Loucy (cell line): ENCODE data around the gene CPVL.

Source experiments
- H2AFZ ChIP-seq: fragments of 200-600 bp; sonication (generic); 2 replicates; pipeline ENCODE4 v1.6.0; 2016; ENCODE audit warnings: antibody characterized with exemption, mild to moderate bottlenecking, low read length, moderate library complexity
- H3F3A ChIP-seq: fragments of 200-600 bp; 2 replicates; pipeline ENCODE4 v1.6.0; 2016; ENCODE audit warnings: antibody characterized with exemption, low read depth, mild to moderate bottlenecking
- H3K27me3 ChIP-seq: fragments of 200-600 bp; sonication (generic); 2 replicates; pipeline ENCODE4 v1.6.1; 2014; ENCODE audit warnings: low read length, mild to moderate bottlenecking; ENCODE audit not compliant: insufficient read depth, poor library complexity, severe bottlenecking
- H3K36me3 ChIP-seq: fragments of 200-600 bp; sonication (generic); 2 replicates; pipeline ENCODE4 v1.6.1; 2016; ENCODE audit warnings: low read length; ENCODE audit not compliant: insufficient read depth
- H3K4me1 ChIP-seq: fragments of 200-600 bp; sonication (generic); 2 replicates; pipeline ENCODE4 v1.5.1; 2014; ENCODE audit warnings: low read length, mild to moderate bottlenecking; ENCODE audit not compliant: insufficient read depth, poor library complexity, severe bottlenecking
- H3K4me2 ChIP-seq: fragments of 200-600 bp; sonication (generic); 2 replicates; pipeline ENCODE4 v1.6.0; 2014; ENCODE audit warnings: antibody characterized with exemption, low read length, low read depth, mild to moderate bottlenecking; ENCODE audit not compliant: poor library complexity, severe bottlenecking
- H3K4me3 ChIP-seq: fragments of 200-600 bp; sonication (generic); 2 replicates; pipeline ENCODE4 v1.5.1; 2014; ENCODE audit warnings: low read length, mild to moderate bottlenecking, mixed read lengths; ENCODE audit not compliant: poor library complexity, severe bottlenecking
- H3K79me2 ChIP-seq: fragments of 200-600 bp; sonication (generic); 2 replicates; pipeline ENCODE4 v1.6.1; 2014; ENCODE audit warnings: low read length; ENCODE audit not compliant: insufficient read depth
- H3K9ac ChIP-seq: fragments of 200-600 bp; sonication (generic); 2 replicates; pipeline ENCODE4 v1.6.0; 2014; ENCODE audit warnings: mild to moderate bottlenecking, low read depth, low read length, moderate library complexity; ENCODE audit not compliant: poor library complexity, severe bottlenecking
- H3K9me2 ChIP-seq: fragments of 200-600 bp; sonication (generic); replicated peaks from 2 replicates; pipeline ENCODE4 v1.6.1; 2016; ENCODE audit warnings: low read depth, low read length, mixed read lengths
- H3K9me3 ChIP-seq: fragments of 200-600 bp; sonication (generic); 2 replicates; pipeline ENCODE4 v1.6.1; 2014; ENCODE audit warnings: mild to moderate bottlenecking, antibody characterized with exemption, low read length, low read depth; ENCODE audit not compliant: insufficient read depth
- H4K20me1 ChIP-seq: fragments of 200-600 bp; sonication (generic); 2 replicates; pipeline ENCODE4 v1.6.0; 2014; ENCODE audit warnings: antibody characterized with exemption, low read length, mild to moderate bottlenecking; ENCODE audit not compliant: insufficient read depth, poor library complexity, severe bottlenecking
- CTCF ChIP-seq: fragments of 200-600 bp; sonication (generic); conservative IDR thresholded peaks from 2 replicates; pipeline ENCODE4 v1.5.1; 2014; ENCODE audit warnings: mild to moderate bottlenecking, antibody characterized with exemption, low read length
- EZH2phosphoT487 ChIP-seq: fragments of 200-600 bp; IDR thresholded peaks from 2 replicates; pipeline ENCODE4 v1.6.1; 2018; ENCODE audit warnings: antibody characterized with exemption, mild to moderate bottlenecking, moderate library complexity, borderline replicate concordance

CPVL gene

GRCh38 chr7:29135846-29136245, 10.5 kb downstream of the CPVL start:
- H3K9me3 ChIP-seq, result no peaks in the 10 kb centered on the region
- no peak overlapping the region for H3K4me3 ChIP-seq
- TF ChIP-seq EZH2phosphoT487 (no peak), CTCF (no peak)
- H2AFZ ChIP-seq, result no peak overlapping the region
- no peaks in the 10 kb centered on the region for H3K27me3 ChIP-seq
- no peak overlapping the region for H3K9ac ChIP-seq
- H3K79me2 ChIP-seq, result no peaks in the 10 kb centered on the region
- H4K20me1 ChIP-seq, result no peaks in the 10 kb centered on the region
- H3F3A ChIP-seq, result no peaks in the 10 kb centered on the region
- H3K36me3 ChIP-seq, result no peaks in the 10 kb centered on the region; the same call in 1 of the 2 replicates
- H3K9me2 ChIP-seq, result no peaks in the 10 kb centered on the region
- H3K4me2 ChIP-seq, result no peak overlapping the region
- no peaks in the 10 kb centered on the region for H3K4me1 ChIP-seq

GRCh38 chr7:29132980-29133379, 13.4 kb downstream of the CPVL start:
- no peaks in the 10 kb centered on the region for H3K27me3 ChIP-seq
- no peaks in the 10 kb centered on the region for H3K9me3 ChIP-seq
- no peaks in the 10 kb centered on the region for H3K79me2 ChIP-seq
- H3K4me1 ChIP-seq, result no peaks in the 10 kb centered on the region
- no peak overlapping the region for H3K9ac ChIP-seq
- H3K4me3 ChIP-seq, result no peak overlapping the region
- H4K20me1 ChIP-seq, result no peaks in the 10 kb centered on the region
- no peak for TF ChIP-seq EZH2phosphoT487
- no peak for TF ChIP-seq CTCF
- H3K4me2 ChIP-seq, result no peak overlapping the region
- no peaks in the 10 kb centered on the region for H3F3A ChIP-seq
- H3K36me3 ChIP-seq, result no peaks in the 10 kb centered on the region; the same call in 1 of the 2 replicates
- H2AFZ ChIP-seq, result no peak overlapping the region
- no peaks in the 10 kb centered on the region for H3K9me2 ChIP-seq

GRCh38 chr7:29131678-29132077, 14.7 kb downstream of the CPVL start:
- Histone ChIP-seq H3K9ac (no peak overlapping the region), H3K36me3 (no peaks in the 10 kb centered on the region; the same call in 1 of the 2 replicates), H3K9me2 (no peaks in the 10 kb centered on the region), H2AFZ (no peak overlapping the region), H3K79me2 (no peaks in the 10 kb centered on the region), H3F3A (no peaks in the 10 kb centered on the region), H3K4me2 (no peak overlapping the region), H3K4me3 (no peak overlapping the region), H3K27me3 (no peaks in the 10 kb centered on the region), H4K20me1 (no peaks in the 10 kb centered on the region), H3K4me1 (no peaks in the 10 kb centered on the region), H3K9me3 (no peaks in the 10 kb centered on the region)
- TF ChIP-seq EZH2phosphoT487 (no peak), CTCF (no peak)
